ENCODE data around the gene WASHC2A. TPM values are rescaled to one million over a fixed set of nuclear protein-coding genes. Genes with fewer than 3 reads are reported as not detected.
A peak's percentile ranks its signal among the peaks of the same experiment; 100 is the strongest.
"Not testable (repeated sequence)": the region's sequence is repeated elsewhere in the genome, so short reads cannot be mapped to it uniquely, and the experiment has no call there.

The WASHC2A gene
- total RNA-seq, 2 donors from 2014 or later, result 27.0 to 32.4 TPM

- not testable (repeated sequence) for H3K36me3 Mint-ChIP-seq (ENCODE audit: insufficient read depth in 2 of 2); H3K27me3 Mint-ChIP-seq (ENCODE audit: low read depth); DNase-seq; ATAC-seq (replicated peaks in 1 of 2); H3K9me3 Mint-ChIP-seq; H3K4me3 Mint-ChIP-seq; H3K4me1 Mint-ChIP-seq (ENCODE audit: low read depth); H3K27ac Mint-ChIP-seq
These were observed 64.6 kb downstream of the WASHC2A start for GRCh38 chr10:50132322-50132721.

GRCh38 chr10:50132841-50133240 is 65.1 kb downstream of the WASHC2A start:
- not testable (repeated sequence) for DNase-seq; H3K36me3 Mint-ChIP-seq (ENCODE audit: insufficient read depth in 2 of 2); H3K27me3 Mint-ChIP-seq (ENCODE audit: low read depth); H3K4me1 Mint-ChIP-seq (ENCODE audit: low read depth); ATAC-seq (replicated peaks in 1 of 2); H3K9me3 Mint-ChIP-seq; H3K27ac Mint-ChIP-seq; H3K4me3 Mint-ChIP-seq

GRCh38 chr10:50143512-50144174 is 75.9 kb downstream of the WASHC2A start:
- H3K27me3 Mint-ChIP-seq (ENCODE audit: low read depth); DNase-seq; H3K36me3 Mint-ChIP-seq (ENCODE audit: insufficient read depth in 2 of 2); H3K4me1 Mint-ChIP-seq (ENCODE audit: low read depth); H3K9me3 Mint-ChIP-seq; H3K4me3 Mint-ChIP-seq: not testable (repeated sequence)
- H3K27ac Mint-ChIP-seq, result peak overlapping the region; percentile 68
- peak in 1 of 2 donors; percentile 25 for ATAC-seq (replicated peaks in 1 of 2)

- H3K4me1 Mint-ChIP-seq (ENCODE audit: low read depth); H3K9me3 Mint-ChIP-seq; H3K27me3 Mint-ChIP-seq (ENCODE audit: low read depth); H3K36me3 Mint-ChIP-seq (ENCODE audit: insufficient read depth in 2 of 2); H3K27ac Mint-ChIP-seq; DNase-seq; H3K4me3 Mint-ChIP-seq; ATAC-seq (replicated peaks in 1 of 2): not testable (repeated sequence)
These were observed 77.8 kb downstream of the WASHC2A start for GRCh38 chr10:50145575-50145974.

GRCh38 chr10:50152792-50153272 is 85.1 kb downstream of the WASHC2A start:
- Mint-ChIP-seq H3K9me3 (no peaks in the 10 kb centered on the region), H3K36me3 (ENCODE audit: insufficient read depth in 2 of 2) (no peaks in the 10 kb centered on the region), H3K4me3 (no peak overlapping the region), H3K4me1 (ENCODE audit: low read depth) (no peaks in the 10 kb centered on the region), H3K27ac (no peak overlapping the region), H3K27me3 (ENCODE audit: low read depth) (peaks cover 7% of the 10 kb centered on the region)
- DNase-seq (no peak), ATAC-seq (replicated peaks in 1 of 2) (no peak)

GRCh38 chr10:50157868-50158267 is 90.1 kb downstream of the WASHC2A start:
- H3K36me3 Mint-ChIP-seq (ENCODE audit: insufficient read depth in 2 of 2); H3K4me3 Mint-ChIP-seq; DNase-seq; H3K9me3 Mint-ChIP-seq; H3K4me1 Mint-ChIP-seq (ENCODE audit: low read depth); ATAC-seq (replicated peaks in 1 of 2); H3K27ac Mint-ChIP-seq; H3K27me3 Mint-ChIP-seq (ENCODE audit: low read depth): not testable (repeated sequence)

- not testable (repeated sequence) for H3K27me3 Mint-ChIP-seq (ENCODE audit: low read depth); H3K4me1 Mint-ChIP-seq (ENCODE audit: low read depth); ATAC-seq (replicated peaks in 1 of 2); H3K27ac Mint-ChIP-seq; DNase-seq; H3K36me3 Mint-ChIP-seq (ENCODE audit: insufficient read depth in 2 of 2); H3K9me3 Mint-ChIP-seq; H3K4me3 Mint-ChIP-seq
These were observed 92.1 kb downstream of the WASHC2A start for GRCh38 chr10:50159856-50160255.

GRCh38 chr10:50165038-50165437 is 97.3 kb downstream of the WASHC2A start:
- H3K27me3 Mint-ChIP-seq (ENCODE audit: low read depth); H3K36me3 Mint-ChIP-seq (ENCODE audit: insufficient read depth in 2 of 2); ATAC-seq (replicated peaks in 1 of 2); DNase-seq; H3K4me3 Mint-ChIP-seq; H3K9me3 Mint-ChIP-seq; H3K27ac Mint-ChIP-seq; H3K4me1 Mint-ChIP-seq (ENCODE audit: low read depth): not testable (repeated sequence)

- H3K4me1 Mint-ChIP-seq (ENCODE audit: low read depth); ATAC-seq (replicated peaks in 1 of 2); H3K36me3 Mint-ChIP-seq (ENCODE audit: insufficient read depth in 2 of 2); H3K27ac Mint-ChIP-seq; H3K4me3 Mint-ChIP-seq; H3K9me3 Mint-ChIP-seq; DNase-seq: not testable (repeated sequence)
- peaks cover 12% of the 10 kb centered on the region for H3K27me3 Mint-ChIP-seq (ENCODE audit: low read depth)
These were observed 100.1 kb downstream of the WASHC2A start for GRCh38 chr10:50167833-50168232.

GRCh38 chr10:50169506-50169905 is 101.8 kb downstream of the WASHC2A start:
- not testable (repeated sequence) for H3K36me3 Mint-ChIP-seq (ENCODE audit: insufficient read depth in 2 of 2); H3K4me1 Mint-ChIP-seq (ENCODE audit: low read depth); H3K9me3 Mint-ChIP-seq; DNase-seq; H3K4me3 Mint-ChIP-seq; H3K27ac Mint-ChIP-seq; ATAC-seq (replicated peaks in 1 of 2)
- peaks cover 12% of the 10 kb centered on the region for H3K27me3 Mint-ChIP-seq (ENCODE audit: low read depth)

GRCh38 chr10:50174788-50175525 is 107.2 kb downstream of the WASHC2A start:
- H3K36me3 Mint-ChIP-seq (ENCODE audit: insufficient read depth in 2 of 2); DNase-seq; H3K4me3 Mint-ChIP-seq; H3K9me3 Mint-ChIP-seq; H3K27ac Mint-ChIP-seq; H3K4me1 Mint-ChIP-seq (ENCODE audit: low read depth); ATAC-seq (replicated peaks in 1 of 2): not testable (repeated sequence)
- H3K27me3 Mint-ChIP-seq (ENCODE audit: low read depth), result peaks cover 12% of the 10 kb centered on the region
